ENCODE measurements around the gene ZBTB16. TPM values are rescaled to one million over a fixed set of nuclear protein-coding genes. Genes with fewer than 3 reads are reported as not detected.
"Not testable (repeated sequence)": the region's sequence is repeated elsewhere in the genome, so short reads cannot be mapped to it uniquely, and the experiment has no call there.

The ZBTB16 gene
- polyA plus RNA-seq, 3 donors: 4.1 to 12.3 (median 8.3) TPM

GRCh38 chr11:114049050-114049449 lies 10.5 kb upstream of the ZBTB16 start:
- WGBS (ENCODE audit: insufficient coverage): 86% methylated on average over 1 of the region's 2 CpGs

GRCh38 chr11:114049766-114050165 lies 9.7 kb upstream of the ZBTB16 start:
- H3K4me1 ChIP-seq (ENCODE audit: control insufficient read depth in 1 of 2, insufficient read depth in 2 of 2, low read length in 2 of 2); H3K27ac Mint-ChIP-seq; H3K9ac ChIP-seq (ENCODE audit: insufficient read depth, low read length, poor library complexity, severe bottlenecking); H3K79me2 ChIP-seq (ENCODE audit: insufficient read depth, low read length); intact Hi-C loops (cut with micrococcal nuclease); DNase-seq; H3K27me3 Mint-ChIP-seq (ENCODE audit: low read depth in 3 of 3); H3K36me3 ChIP-seq (replicated peaks in 1 of 2; ENCODE audit: control insufficient read depth in 1 of 2, insufficient read depth in 2 of 2, low read length in 2 of 2); H3K9me3 Mint-ChIP-seq; H3K27ac ChIP-seq (ENCODE audit: low read depth in 1 of 2, low read length in 2 of 2); H3K27me3 ChIP-seq (ENCODE audit: control insufficient read depth in 2 of 2, insufficient read depth in 2 of 2, low read length in 2 of 2); H3K4me3 ChIP-seq (replicated peaks in 1 of 3; ENCODE audit: low read depth in 2 of 3, low read length in 3 of 3); H2AFZ ChIP-seq (ENCODE audit: insufficient read depth, low read depth, low read length, poor library complexity, severe bottlenecking); H3K4me2 ChIP-seq (replicated peaks; ENCODE audit: extremely low read depth, low read length, poor library complexity, severe bottlenecking); H3K36me3 Mint-ChIP-seq; H4K20me1 ChIP-seq (ENCODE audit: insufficient read depth, low read length); H3K9me3 ChIP-seq (replicated peaks in 1 of 2; ENCODE audit: control insufficient read depth in 1 of 2, insufficient read depth in 1 of 2, low read length in 2 of 2); H3K4me1 Mint-ChIP-seq; H3K4me3 Mint-ChIP-seq: not testable (repeated sequence)
- no CpG with 5 or more reads among the region's 9 CpGs for WGBS (ENCODE audit: insufficient coverage)

More at GRCh38 chr11:114049050-114049449, 10.5 kb upstream of the ZBTB16 start:
- Histone ChIP-seq H3K4me1 (ENCODE audit: control insufficient read depth in 1 of 2, insufficient read depth in 2 of 2, low read length in 2 of 2) (no peaks in the 10 kb centered on the region), H3K4me3 (replicated peaks in 1 of 3; ENCODE audit: low read depth in 2 of 3, low read length in 3 of 3) (no peak overlapping the region), H3K27me3 (ENCODE audit: control insufficient read depth in 2 of 2, insufficient read depth in 2 of 2, low read length in 2 of 2) (no peaks in the 10 kb centered on the region), H3K36me3 (replicated peaks in 1 of 2; ENCODE audit: control insufficient read depth in 1 of 2, insufficient read depth in 2 of 2, low read length in 2 of 2) (no peaks in the 10 kb centered on the region), H3K4me2 (replicated peaks; ENCODE audit: extremely low read depth, low read length, poor library complexity, severe bottlenecking) (no peak overlapping the region), H3K27ac (ENCODE audit: low read depth in 1 of 2, low read length in 2 of 2) (no peak overlapping the region), H3K79me2 (ENCODE audit: insufficient read depth, low read length) (no peaks in the 10 kb centered on the region), H3K9ac (ENCODE audit: insufficient read depth, low read length, poor library complexity, severe bottlenecking) (no peak overlapping the region), H2AFZ (ENCODE audit: insufficient read depth, low read depth, low read length, poor library complexity, severe bottlenecking) (no peak overlapping the region), H4K20me1 (ENCODE audit: insufficient read depth, low read length) (no peaks in the 10 kb centered on the region), H3K9me3 (replicated peaks in 1 of 2; ENCODE audit: control insufficient read depth in 1 of 2, insufficient read depth in 1 of 2, low read length in 2 of 2) (no peaks in the 10 kb centered on the region)
- TF ChIP-seq, protein P1, sequence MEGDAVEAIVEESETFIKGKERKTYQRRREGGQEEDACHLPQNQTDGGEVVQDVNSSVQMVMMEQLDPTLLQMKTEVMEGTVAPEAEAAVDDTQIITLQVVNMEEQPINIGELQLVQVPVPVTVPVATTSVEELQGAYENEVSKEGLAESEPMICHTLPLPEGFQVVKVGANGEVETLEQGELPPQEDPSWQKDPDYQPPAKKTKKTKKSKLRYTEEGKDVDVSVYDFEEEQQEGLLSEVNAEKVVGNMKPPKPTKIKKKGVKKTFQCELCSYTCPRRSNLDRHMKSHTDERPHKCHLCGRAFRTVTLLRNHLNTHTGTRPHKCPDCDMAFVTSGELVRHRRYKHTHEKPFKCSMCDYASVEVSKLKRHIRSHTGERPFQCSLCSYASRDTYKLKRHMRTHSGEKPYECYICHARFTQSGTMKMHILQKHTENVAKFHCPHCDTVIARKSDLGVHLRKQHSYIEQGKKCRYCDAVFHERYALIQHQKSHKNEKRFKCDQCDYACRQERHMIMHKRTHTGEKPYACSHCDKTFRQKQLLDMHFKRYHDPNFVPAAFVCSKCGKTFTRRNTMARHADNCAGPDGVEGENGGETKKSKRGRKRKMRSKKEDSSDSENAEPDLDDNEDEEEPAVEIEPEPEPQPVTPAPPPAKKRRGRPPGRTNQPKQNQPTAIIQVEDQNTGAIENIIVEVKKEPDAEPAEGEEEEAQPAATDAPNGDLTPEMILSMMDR (IDR thresholded peaks at IDR 0.05): no peak
- no peaks in the 10 kb centered on the region for H3K9me3 Mint-ChIP-seq
- no peak overlapping the region for H3K4me3 Mint-ChIP-seq
- no peak for DNase-seq
- H3K36me3 Mint-ChIP-seq: no peaks in the 10 kb centered on the region
- intact Hi-C loops (cut with micrococcal nuclease): no loop called here
- peaks cover 2% of the 10 kb centered on the region for H3K4me1 Mint-ChIP-seq
- no peak overlapping the region for H3K27ac Mint-ChIP-seq
- peaks cover 0 to 2% (median 0%) of the 10 kb centered on the region in 3 donors for H3K27me3 Mint-ChIP-seq (ENCODE audit: low read depth in 3 of 3)
